Islet of Langerhans (tissue), 1 donor: ENCODE data around the gene HOXC9.

ENCODE experiments used
- FAIRE-seq: peaks from one replicate; lab custom pipeline; 2011; peaks lifted over from hg19 to GRCh38; lab: Jason Lieb, UNC

HOXC9 gene

GRCh38 chr12:53976172-53976822 lies 23.7 kb upstream of the HOXC9 start:
- no peak for FAIRE-seq

- no peak for FAIRE-seq
These were observed 23.0 kb upstream of the HOXC9 start for GRCh38 chr12:53976823-53977595.

DNA sequence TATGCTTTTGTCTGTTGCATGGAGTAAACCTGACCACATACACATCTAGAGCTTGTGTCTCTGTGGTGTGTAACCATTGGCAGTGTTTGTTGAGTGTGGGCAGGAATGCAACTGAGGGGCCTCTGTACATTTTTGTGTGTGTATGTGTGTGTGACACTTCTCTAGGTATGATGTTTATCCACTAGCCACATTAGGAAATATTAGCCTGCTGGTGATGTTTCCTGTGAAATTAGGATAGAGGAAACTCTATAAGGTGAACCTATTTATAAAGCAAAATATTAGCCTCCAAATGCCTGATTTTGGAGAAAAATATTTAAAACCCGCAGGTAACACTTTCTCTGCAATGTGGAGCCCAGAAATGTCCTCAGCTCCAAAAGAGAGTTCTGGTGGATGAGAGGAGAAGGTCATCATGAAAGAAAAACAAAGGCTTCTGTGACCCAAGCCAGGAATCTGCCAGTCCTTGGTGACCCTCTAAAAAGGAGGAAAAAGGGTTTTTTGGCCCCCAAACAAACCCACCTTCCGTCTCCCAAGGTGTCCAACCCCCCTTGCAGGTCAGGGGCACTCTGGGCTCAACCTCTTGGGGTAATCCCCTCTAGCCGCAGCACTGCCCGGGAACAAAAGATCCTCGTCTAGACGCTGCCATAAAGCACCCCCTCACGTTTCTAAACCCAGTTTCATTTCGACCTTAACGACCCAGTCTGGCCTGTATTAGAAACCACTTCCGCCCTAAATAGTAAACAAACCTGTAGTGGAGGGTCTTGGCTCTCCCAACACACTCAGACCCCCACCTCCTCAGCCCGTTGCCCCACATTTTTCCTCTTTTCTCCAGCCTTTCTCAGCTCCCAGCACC lies 22.1 kb upstream of the HOXC9 start:
- no peak for FAIRE-seq

- no peak for FAIRE-seq
These were observed 21.2 kb upstream of the HOXC9 start for GRCh38 chr12:53978477-53979356.

GRCh38 chr12:53980104-53980801 lies 19.7 kb upstream of the HOXC9 start:
- FAIRE-seq, result no peak

- no peak for FAIRE-seq
These were observed 19.0 kb upstream of the HOXC9 start for GRCh38 chr12:53980802-53981496.

DNA sequence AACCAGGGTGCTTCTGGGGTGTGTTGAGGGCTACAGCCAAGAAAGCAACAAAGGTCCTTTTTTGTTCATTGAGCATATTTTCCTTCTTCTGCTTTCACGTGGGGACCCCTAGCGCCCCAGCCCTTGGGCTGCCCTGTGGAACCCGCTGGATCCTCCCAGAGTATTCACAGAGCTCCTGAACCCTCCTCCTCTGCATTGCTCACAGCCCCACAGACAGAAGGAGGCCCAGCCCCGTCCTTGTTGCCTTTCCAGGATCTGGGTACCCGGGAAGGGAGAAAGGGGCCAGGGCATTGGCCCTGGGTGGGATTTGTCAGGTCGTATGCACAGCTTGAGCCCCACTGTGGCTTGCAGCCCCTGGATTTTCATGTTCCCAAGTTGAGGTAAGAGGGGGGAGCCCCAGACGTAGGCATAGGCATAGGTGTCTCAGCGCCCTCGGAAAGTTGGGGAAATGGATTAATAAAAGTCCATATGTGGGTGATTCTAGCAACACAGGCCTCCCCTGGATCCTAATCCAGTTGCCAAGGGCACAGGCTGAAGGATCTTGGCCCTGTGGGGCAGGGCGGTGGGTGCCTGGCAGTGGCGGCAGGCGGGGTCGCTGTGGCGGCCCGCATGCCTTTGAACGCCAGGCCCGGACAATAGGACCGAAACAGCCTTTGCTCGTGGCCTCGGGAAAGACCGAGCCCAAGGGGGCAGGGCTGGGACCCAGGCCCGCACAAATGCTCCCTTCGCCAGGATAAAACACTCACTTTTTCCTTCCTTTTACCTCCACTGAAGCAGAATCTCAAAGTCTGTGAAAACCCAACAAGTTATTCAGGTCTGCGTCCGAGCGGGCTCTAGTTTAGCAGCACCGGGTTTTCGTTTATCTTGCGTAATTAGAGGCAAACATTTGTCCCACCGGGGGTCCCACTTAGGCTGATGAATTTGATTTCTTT lies 18.1 kb upstream of the HOXC9 start:
- no peak for FAIRE-seq

DNA sequence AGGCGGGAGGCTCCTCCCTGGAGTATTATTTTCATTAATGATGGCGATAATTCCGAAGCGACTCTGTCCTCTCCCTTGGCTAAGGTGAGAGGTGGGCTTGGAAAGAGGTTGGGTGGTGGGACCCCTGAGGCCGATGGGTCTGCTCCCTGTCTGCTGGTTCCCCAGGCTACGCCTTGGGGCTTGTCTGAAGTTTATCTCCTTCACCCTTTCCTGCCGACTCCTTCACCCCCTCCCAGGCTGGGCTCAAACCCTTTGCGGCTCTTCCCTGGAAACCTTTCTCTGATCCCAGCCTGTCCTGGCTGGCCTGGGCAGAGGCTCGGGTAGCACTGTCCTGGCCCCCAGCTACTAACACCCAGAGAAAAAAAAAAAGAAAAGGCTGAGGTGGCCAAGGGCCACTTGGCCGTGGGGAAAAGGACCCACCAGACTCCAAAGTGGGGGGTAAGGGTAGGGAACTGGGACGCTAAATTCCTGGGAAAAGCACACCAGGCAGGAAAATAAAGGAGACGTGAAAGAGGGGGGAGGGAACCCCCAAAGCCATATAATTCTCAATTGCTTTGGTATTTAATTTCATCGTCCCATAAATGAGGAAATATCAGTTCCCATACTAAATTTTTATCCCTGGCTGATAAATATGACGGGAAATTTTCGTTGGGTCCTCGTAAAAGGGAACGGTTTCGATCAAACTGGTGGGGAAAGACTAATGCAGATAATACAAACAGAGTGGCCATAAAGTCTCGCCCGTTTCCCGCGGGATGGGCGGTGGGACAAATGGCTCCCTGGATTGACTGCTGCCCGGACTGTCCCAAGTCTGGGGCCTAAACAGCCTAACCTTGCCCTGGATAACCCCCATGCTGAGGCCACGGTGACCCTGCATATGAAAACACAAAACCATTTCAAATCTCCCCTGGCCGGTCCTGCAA lies 17.1 kb upstream of the HOXC9 start:
- no peak for FAIRE-seq

DNA sequence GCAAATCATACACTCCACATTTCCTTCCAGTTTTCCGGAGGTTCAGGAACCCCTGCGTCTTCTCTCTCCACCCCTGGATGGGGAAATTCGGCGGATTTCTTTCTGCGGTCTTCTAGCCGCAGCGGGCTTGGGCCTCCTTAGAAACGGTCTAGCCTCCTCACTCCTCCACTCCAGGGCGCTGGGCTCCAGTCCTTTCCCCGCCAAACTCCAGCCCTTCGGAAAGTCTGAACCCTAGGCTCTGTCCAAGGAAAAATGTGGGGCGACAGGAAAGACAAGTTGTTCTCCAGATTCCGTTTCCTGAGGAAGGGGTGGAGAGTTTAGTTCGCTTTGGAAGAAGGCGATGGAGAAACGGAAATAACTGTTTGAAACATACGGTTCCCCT lies 16.4 kb upstream of the HOXC9 start:
- no peak for FAIRE-seq

DNA sequence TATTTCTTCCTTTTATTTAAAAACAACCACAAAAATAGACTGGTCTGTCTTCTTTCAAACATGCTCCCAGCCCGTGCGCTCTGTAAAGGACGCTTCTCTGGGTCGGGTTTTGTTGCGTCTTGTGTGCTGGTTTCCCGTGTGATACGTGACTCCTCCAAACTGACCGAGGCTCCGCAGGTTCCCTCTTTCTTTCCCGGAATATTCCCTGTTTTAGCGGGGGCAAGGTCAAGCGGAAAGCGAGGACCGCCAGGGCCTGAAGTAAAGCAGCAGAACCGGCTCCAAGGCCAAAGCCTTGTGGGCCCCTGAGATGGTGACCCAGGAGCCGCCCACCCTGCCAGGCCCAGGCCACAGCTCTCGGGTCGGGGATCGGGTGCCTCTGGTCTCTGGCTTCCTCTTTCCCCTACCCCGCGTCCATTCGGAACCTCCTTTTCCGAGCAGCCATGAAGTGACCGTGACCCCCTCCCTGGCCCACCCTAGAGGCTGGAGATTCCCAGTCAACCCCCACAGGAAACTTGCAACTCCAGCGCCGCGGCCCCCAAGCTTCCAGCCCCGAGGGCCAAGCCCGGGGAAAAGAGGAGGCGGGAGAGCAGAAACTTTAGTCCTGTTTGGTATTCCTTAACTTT lies 15.9 kb upstream of the HOXC9 start:
- FAIRE-seq, result no peak

DNA sequence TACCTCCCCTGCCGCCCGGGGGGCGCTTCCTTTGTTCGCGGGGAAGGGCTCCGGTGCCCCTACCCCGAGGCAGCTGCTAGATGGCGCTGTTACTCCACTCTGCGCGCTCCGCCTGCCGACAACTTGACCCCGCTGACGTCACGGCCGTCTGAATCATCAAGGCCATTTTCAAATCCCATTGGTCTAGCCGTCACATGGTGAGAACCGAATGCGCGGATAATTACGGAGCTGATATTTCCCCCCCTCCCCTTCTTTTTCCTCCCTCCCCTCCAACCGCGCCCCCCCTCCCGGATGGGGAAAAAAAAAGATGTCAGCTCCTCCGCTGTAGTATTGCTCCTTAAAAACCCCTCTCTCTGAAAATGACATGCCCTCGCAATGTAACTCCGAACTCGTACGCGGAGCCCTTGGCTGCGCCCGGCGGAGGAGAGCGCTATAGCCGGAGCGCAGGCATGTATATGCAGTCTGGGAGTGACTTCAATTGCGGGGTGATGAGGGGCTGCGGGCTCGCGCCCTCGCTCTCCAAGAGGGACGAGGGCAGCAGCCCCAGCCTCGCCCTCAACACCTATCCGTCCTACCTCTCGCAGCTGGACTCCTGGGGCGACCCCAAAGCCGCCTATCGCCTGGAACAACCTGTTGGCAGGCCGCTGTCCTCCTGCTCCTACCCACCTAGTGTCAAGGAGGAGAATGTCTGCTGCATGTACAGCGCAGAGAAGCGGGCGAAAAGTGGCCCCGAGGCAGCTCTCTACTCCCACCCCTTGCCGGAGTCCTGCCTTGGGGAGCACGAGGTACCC lies 14.9 kb upstream of the HOXC9 start, which contains the start of gene HOXC10:
HOXC10 (plus strand) TSS at position 246 of the 791 bp plus-strand sequence; CDS start at position 360, 114 bp downstream.
- FAIRE-seq, result no peak

DNA sequence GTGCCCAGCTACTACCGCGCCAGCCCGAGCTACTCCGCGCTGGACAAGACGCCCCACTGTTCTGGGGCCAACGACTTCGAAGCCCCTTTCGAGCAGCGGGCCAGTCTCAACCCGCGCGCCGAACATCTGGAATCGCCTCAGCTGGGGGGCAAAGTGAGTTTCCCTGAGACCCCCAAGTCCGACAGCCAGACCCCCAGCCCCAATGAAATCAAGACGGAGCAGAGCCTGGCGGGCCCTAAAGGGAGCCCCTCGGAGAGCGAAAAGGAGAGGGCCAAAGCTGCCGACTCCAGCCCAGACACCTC lies 14.3 kb upstream of the HOXC9 start:
- no peak for FAIRE-seq

DNA sequence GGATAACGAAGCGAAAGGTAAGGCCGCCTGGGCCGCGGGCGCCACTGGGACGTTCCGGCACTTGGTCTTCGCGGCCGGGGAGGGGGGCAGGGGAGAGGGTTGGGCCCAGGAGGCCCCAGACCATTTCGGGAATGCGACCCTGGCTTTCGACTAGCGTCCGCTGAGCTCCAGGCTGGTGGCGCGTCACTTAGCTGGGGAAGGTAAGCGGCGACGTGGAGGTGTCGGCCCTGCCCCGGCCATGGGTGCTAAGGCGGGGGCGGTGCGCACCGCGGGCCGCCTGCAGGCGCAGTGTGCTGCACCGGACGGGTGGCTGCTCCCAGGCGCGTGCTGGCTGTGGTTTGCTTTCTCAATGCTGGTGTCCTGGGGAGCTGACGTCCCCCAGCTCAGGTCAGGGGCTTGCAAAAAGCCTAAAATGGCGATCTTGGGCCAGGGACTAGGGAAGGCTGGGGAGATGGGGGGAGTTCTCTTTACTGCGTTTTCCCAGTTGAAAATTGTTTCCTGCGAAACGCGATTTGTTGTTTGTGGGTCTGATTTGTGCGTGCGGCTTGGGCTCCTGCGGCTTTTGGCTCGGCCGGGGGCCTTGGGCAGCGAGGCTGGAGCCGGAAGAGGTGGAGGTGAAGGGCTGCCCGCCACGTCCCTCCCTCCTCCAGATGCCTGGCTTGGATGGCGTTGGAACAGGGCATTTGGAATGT lies 13.8 kb upstream of the HOXC9 start:
- no peak for FAIRE-seq

DNA sequence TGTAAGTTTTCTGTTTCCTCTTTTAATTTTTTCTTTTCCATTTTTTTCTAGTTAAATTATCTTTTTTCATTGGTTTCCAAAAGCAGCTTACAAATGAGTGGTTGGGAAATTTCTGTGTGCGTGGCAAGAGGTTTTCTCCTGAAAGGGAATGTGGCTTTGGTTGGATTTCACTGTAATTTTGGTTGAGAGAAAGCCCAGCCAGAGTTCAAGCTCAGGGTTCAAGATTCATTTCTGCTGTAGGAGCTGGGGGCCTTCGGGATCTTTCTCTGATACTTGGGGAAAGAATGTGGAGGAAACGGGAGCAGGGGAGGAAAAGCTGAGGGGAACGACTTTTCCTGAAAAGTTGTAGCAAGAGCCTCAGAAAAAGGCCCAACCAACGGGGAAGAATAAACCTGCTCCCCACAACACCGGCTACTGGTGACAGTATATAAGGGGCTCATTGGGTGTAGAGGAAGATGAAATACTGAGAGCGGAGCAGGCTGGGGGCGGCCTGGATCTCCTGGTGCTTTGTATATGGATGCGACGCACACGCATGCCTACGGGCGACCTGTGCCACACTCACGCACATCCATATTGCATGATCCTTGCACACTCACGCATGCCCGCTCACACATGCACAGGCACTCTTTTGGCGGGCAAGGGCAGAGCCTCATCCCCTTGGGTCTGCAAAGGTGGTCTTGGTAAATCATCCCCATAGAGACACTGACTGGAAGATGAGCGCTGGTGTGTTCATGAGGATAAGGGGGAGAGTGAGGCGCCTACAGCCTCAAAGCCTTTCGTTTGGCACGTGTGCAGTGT lies 13.1 kb upstream of the HOXC9 start:
- no peak for FAIRE-seq

DNA sequence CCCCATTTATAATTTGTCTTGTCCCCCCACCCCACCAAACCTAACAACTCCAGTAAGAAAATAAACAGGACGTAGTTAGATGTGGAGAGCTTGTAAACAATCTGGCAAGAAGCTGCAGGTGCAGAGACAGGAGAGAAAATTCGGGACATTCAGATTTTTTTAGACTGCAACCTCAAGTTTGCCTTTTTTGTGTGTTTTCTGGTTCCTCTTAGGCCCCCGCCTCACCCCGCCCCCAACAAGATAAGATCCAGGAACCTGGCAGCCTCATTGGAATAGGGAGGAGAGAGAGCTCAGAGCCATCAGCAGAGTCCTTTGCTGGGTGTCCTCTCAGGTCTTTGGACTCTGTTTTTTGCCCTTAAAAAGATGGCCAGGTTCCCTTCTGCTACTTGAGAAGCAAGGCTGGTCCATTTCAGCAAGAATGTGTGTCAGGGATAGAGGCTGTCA lies 12.2 kb upstream of the HOXC9 start:
- FAIRE-seq, result no peak
